HG02759 (cell line): ENCODE measurements around the gene SDK2.

Experiments used
- ATAC-seq: cut with Tn5 transposase; IDR thresholded peaks from one replicate; pipeline ENCODE4 v1.9.1; 2021; ENCODE audit warnings: mild to moderate bottlenecking, moderate library complexity; ENCODE audit not compliant: unreplicated experiment

The SDK2 gene

GRCh38 chr17:73559532-73559931 lies 84.7 kb downstream of the SDK2 start:
- no peak for ATAC-seq

- ATAC-seq = no peak
Observed at GRCh38 chr17:73555199-73555960, 88.9 kb downstream of the SDK2 start.

GRCh38 chr17:73554498-73554897 lies 89.7 kb downstream of the SDK2 start:
- no peak for ATAC-seq

- no peak for ATAC-seq
Observed at GRCh38 chr17:73553311-73553710, 90.9 kb downstream of the SDK2 start.

- ATAC-seq = no peak
Observed at GRCh38 chr17:73552300-73553048, 91.8 kb downstream of the SDK2 start.

GRCh38 chr17:73551759-73552158 lies 92.5 kb downstream of the SDK2 start:
- no peak for ATAC-seq

- no peak for ATAC-seq
Observed at GRCh38 chr17:73551144-73551543, 93.1 kb downstream of the SDK2 start.

- no peak for ATAC-seq
Observed at GRCh38 chr17:73550556-73550955, 93.7 kb downstream of the SDK2 start.

- no peak for ATAC-seq
Observed at GRCh38 chr17:73549841-73550430, 94.3 kb downstream of the SDK2 start.

GRCh38 chr17:73548620-73549311 lies 95.5 kb downstream of the SDK2 start:
- no peak for ATAC-seq

GRCh38 chr17:73547790-73548189 lies 96.5 kb downstream of the SDK2 start:
- no peak for ATAC-seq

- ATAC-seq = no peak
Observed at GRCh38 chr17:73546770-73547536, 97.3 kb downstream of the SDK2 start.

- ATAC-seq = no peak
Observed at GRCh38 chr17:73546114-73546513, 98.1 kb downstream of the SDK2 start.

GRCh38 chr17:73545109-73546032 lies 98.9 kb downstream of the SDK2 start:
- no peak for ATAC-seq

- ATAC-seq = no peak
Observed at GRCh38 chr17:73544333-73544732, 99.9 kb downstream of the SDK2 start.

GRCh38 chr17:73542323-73542722 lies 101.9 kb downstream of the SDK2 start:
- ATAC-seq = no peak

GRCh38 chr17:73541561-73541981 lies 102.7 kb downstream of the SDK2 start:
- no peak for ATAC-seq

GRCh38 chr17:73541111-73541510 lies 103.1 kb downstream of the SDK2 start:
- ATAC-seq = no peak

- no peak for ATAC-seq
Observed at GRCh38 chr17:73539166-73539565, 105.1 kb downstream of the SDK2 start.

GRCh38 chr17:73538445-73538844 lies 105.8 kb downstream of the SDK2 start:
- no peak for ATAC-seq
